Measurements from ENCODE around the gene MCU.

- TF ChIP-seq CTCF (IDR thresholded peaks at IDR 0.05) (no peak), POLR2A (IDR thresholded peaks at IDR 0.05) (no peak)
Measured at GRCh38 chr10:72910705-72911104, 218.8 kb downstream of the MCU start.

Data from testis (tissue), 2 donors.